ENCODE data around the gene DOCK2. TPM values are rescaled to one million over a fixed set of nuclear protein-coding genes. Genes with fewer than 3 reads are reported as not detected.
"Not testable (repeated sequence)": the region's sequence is repeated elsewhere in the genome, so short reads cannot be mapped to it uniquely, and the experiment has no call there.

DOCK2 gene
- polyA plus RNA-seq, 3 donors = 2.6 to 3.6 (median 2.6) TPM

GRCh38 chr5:169634606-169635005 is 2.5 kb upstream of the DOCK2 start:
- no peak for DNase-seq (ENCODE audit: extremely low read depth in 1 of 11, low read depth in 9 of 11, low spot score in 4 of 11)

- DNase-seq (ENCODE audit: extremely low read depth in 1 of 11, low read depth in 9 of 11, low spot score in 4 of 11) = no peak
Observed at GRCh38 chr5:169635936-169636335, 1.1 kb upstream of the DOCK2 start.

- no peak for DNase-seq (ENCODE audit: extremely low read depth in 1 of 11, low read depth in 9 of 11, low spot score in 4 of 11)
Observed at GRCh38 chr5:169636477-169637084, 494 bp upstream of the DOCK2 start.

- DNase-seq (ENCODE audit: extremely low read depth in 1 of 11, low read depth in 9 of 11, low spot score in 4 of 11) = no peak
Observed at GRCh38 chr5:169637549-169638121, 560 bp downstream of the DOCK2 start.

DNA sequence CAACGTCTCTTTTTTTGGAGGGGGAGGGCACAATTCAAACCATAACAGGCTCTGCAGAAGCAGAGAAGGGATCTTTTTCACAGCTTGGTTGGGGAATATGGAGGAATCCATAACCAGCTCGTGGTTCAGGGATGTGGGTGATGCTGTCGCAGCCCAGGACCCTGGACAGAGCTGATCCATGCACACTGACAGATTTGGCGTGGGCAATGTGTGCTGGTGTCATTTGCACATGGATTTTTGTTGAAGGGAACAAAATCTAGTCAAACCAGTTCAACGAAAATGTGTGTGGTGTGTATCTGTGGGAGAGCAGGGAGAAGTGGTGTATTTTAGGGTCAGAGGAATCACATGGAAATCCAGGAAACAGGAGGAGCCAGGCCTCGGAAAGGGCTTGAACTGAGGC is 4.2 kb downstream of the DOCK2 start:
- DNase-seq (ENCODE audit: extremely low read depth in 1 of 11, low read depth in 9 of 11, low spot score in 4 of 11) = peak in 8 of 11 donors; percentile 7 to 41 (median 30)

DNA sequence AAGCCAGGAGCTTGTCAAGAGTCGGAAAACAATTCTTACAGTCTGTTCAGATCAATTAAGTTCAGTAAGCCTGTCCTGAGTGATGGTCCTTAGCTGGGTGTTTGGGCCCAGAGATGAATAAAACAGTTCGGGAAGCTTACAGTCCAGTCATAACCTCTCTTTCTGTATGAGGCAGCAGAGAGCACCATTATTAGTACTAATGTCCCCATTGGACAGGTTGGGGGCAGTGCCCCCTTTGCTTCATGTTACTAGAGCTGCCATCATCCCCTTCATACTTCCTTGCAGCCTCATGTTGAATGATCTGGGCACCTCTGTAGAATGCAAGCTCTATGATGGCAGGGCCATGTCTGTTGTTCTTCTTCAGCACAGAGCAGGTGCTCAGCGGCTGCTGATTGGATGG is 9.8 kb downstream of the DOCK2 start:
- DNase-seq (ENCODE audit: extremely low read depth in 1 of 11, low read depth in 9 of 11, low spot score in 4 of 11) = no peak

GRCh38 chr5:169647566-169647965 is 10.5 kb downstream of the DOCK2 start:
- no peak for DNase-seq (ENCODE audit: extremely low read depth in 1 of 11, low read depth in 9 of 11, low spot score in 4 of 11)

DNA sequence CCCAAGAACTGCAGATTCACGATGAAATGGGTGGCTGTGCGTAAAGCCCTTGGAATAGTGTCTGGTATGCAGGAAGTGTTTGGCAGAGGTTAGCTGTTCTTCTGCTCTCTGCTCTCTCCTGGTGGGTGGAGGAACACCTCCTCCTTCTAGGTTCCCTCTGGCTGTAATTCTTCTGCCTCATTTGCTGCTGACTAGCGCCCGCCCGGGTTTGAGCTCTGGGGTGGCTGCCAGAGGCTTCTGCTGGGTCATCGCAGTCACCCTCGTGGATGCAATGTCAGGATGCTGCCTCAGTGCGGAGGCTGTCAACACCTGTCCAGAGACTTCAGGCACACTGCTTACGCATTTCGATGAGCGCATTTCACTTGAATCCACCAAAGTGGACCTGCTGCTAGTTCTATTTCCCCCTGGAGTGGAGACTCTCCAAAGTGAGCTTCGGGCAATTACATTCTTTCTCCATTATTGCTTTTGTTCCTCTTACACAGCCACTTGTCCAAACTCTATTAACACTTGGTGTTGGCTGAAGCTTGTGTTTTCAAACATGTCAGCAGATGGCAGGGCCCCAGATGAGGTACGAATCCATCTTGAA is 11.7 kb downstream of the DOCK2 start:
- no peak for DNase-seq (ENCODE audit: extremely low read depth in 1 of 11, low read depth in 9 of 11, low spot score in 4 of 11)

GRCh38 chr5:169649486-169649885 is 12.4 kb downstream of the DOCK2 start:
- DNase-seq (ENCODE audit: extremely low read depth in 1 of 11, low read depth in 9 of 11, low spot score in 4 of 11) = no peak

DNA sequence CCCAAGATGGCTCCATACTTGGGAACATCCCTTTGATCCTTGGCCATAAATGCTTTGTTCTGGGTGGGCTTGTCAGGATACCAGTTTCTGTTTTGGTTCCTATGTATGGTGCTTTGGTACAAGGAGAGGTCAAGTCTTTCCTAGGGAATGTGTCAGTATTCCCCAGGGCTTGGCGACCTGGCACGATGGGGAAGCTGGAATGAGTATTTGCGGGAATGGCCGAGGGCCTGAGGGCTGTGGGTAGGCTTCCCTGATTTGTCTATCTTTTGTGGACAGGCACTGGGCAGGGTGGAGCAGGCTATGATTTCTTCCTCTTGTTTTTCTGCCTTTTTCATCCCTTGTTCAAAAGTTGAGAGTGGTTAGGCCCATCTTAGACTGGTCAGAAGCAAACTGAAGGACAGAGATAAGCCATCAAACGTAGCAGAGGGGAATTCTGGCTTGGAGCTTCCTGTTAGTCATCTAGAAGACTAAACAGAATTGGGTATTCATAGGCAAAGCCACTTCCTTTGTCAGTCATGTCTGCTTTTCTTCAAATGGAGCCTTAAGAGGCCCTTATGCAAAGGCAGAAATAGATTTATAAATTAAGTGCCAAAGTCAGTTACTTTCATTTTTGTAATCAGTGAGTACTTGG is 13.7 kb downstream of the DOCK2 start:
- DNase-seq (ENCODE audit: extremely low read depth in 1 of 11, low read depth in 9 of 11, low spot score in 4 of 11) = no peak

- no peak for DNase-seq (ENCODE audit: extremely low read depth in 1 of 11, low read depth in 9 of 11, low spot score in 4 of 11)
Observed at GRCh38 chr5:169651526-169651925, 14.5 kb downstream of the DOCK2 start.

DNA sequence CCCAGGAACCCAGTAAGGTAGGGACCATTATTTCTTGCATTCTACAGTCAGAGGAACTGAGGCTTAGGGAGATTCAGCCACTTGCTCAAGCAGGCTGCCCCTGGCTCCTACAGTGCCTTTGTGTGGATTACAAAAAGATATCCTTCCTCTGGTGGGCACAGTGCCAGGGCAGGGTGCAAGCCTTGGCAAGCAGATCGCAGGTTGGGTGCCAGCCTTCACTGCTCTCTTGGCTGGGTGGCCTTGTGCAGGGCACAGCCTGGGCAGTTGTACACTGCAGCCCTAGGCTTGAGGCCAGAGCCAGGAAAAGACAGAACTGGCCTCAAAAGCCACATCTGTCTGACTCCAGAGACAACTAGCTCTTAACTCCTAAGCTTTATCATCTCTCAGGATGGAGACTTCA is 15.0 kb downstream of the DOCK2 start:
- DNase-seq (ENCODE audit: extremely low read depth in 1 of 11, low read depth in 9 of 11, low spot score in 4 of 11) = no peak

GRCh38 chr5:169653091-169653490 is 16.0 kb downstream of the DOCK2 start:
- no peak for DNase-seq (ENCODE audit: extremely low read depth in 1 of 11, low read depth in 9 of 11, low spot score in 4 of 11)

GRCh38 chr5:169655353-169655752 is 18.3 kb downstream of the DOCK2 start:
- no peak for DNase-seq (ENCODE audit: extremely low read depth in 1 of 11, low read depth in 9 of 11, low spot score in 4 of 11)

DNA sequence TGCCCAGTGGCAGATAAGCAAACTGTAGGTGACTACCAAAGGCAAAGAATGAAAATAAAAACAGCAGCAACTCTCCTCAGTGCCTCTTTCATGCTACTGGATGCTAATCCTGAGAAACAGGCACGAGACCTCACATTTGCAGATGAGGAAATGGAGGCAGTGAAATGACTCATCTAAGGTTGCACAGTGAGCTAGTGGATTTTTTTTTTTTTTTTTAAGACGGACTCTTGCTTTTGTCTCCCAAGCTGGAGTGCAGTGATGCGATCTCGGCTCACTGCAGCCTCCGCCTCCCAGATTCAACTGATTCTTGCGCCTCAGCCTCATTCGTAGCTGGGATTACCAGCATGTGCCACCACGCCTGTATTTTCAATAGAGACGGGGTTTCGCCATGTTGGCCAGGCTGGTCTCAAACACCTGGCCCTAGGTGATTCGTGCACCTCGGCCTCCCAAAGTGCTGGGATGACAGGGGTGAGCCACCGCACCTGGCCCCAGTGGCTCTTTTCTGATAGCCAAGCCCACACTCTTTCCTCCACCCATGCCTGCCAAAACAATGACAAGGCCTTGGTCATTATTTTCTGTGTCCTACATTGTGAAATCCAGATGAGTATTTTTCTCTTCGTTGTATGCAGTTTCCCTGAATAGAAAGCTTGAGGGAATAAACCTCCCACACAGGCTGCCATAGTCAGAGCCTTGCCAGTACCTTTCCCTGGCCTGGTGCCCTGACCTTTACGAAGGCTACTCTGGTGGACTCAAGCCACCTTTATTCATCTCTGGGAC is 19.2 kb downstream of the DOCK2 start:
- DNase-seq (ENCODE audit: extremely low read depth in 1 of 11, low read depth in 9 of 11, low spot score in 4 of 11) = no peak

DNA sequence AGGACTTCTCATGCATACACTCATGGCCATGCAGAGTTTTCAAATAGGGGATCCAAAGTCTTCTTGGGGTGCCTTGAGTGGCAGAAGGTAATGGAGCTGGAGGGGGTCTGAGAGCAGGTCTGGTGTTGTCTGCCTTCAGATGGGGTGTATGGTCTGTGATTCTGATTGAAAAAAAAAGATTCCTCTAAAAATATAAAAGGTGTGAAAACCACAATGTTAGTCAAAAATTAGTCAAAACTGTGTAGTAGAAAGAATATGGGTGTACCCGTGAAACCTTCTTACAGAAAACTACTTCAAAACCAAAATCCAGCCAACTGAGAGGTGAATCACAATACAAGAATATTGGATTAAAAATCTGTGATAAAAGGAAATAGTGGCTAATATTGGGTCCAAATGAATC is 20.1 kb downstream of the DOCK2 start:
- no peak for DNase-seq (ENCODE audit: extremely low read depth in 1 of 11, low read depth in 9 of 11, low spot score in 4 of 11)

DNA sequence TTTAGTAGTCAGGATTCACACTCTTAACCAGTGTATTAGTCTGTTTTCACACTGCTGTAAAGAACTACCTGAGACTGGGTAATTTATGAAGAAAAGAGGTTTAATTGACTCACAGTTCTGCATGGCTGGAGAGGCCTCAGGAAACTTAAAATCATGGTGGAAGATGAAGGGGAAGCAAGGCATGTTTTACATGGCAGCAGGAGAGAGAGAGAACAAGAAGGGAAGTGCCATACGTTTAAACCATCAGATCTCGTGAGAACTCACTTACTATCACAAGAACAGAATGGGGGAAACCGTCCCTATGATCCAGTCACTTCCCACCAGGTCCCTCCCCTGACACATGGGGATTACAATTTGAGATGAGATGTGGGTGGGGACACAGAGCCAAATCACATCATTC is 25.4 kb downstream of the DOCK2 start:
- not testable (repeated sequence) for DNase-seq (ENCODE audit: extremely low read depth in 1 of 11, low read depth in 9 of 11, low spot score in 4 of 11)

DNA sequence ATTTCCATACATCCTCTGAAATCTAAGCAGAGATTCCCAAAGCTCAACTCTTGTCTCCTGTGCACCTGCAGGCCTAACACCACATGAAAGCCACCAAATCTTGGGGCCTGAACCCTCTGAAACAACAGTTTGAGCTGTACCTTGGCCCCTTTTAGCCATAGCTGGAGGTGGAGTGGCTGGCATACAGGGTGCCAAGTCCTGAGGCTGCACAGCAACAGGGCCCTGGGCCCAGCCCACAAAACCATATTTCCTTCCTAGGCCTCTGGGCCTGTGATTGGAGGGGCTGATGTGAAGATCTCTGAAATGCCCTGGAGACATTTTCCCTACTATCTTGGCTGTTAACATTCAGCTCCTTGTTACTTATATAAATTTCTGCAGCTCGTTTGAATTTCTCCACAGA is 26.5 kb downstream of the DOCK2 start:
- DNase-seq (ENCODE audit: extremely low read depth in 1 of 11, low read depth in 9 of 11, low spot score in 4 of 11) = no peak

GRCh38 chr5:169666365-169666764 is 29.3 kb downstream of the DOCK2 start:
- no peak for DNase-seq (ENCODE audit: extremely low read depth in 1 of 11, low read depth in 9 of 11, low spot score in 4 of 11)
